H1 (cell line): Measurements from ENCODE around the gene DPRX.

Experiments
- ASH2L ChIP-seq: fragments of 200-600, 300-600 bp; sonication (generic); IDR thresholded peaks from one replicate; pipeline ENCODE4 v1.7.1; 2017; ENCODE audit warnings: low read length
- CEBPB ChIP-seq: IDR thresholded peaks from 2 replicates; pipeline ENCODE4 v1.6.1; 2012; ENCODE audit warnings: low read depth, low read length
- CTCF ChIP-seq, 3 experiments: IDR thresholded peaks; 1 replicate in 2 of 3; 2 replicates in 1 of 3; pipeline versions ENCODE4 v1.5.1 to v1.6.1; 2011; ENCODE audit warnings: low read length in 3 of 3, mild to moderate bottlenecking in 3 of 3, inconsistent platforms in 2 of 3, low read depth in 1 of 3, moderate library complexity in 1 of 3; ENCODE audit not compliant: insufficient read depth in 1 of 3; ENCODE audit errors: control extremely low read depth in 1 of 3
- EP300 ChIP-seq, 2 experiments: IDR thresholded peaks; 1 replicate in 1 of 2; 2 replicates in 1 of 2; pipeline ENCODE4 v1.6.1; 2011 to 2012; ENCODE audit warnings: low read depth in 2 of 2, low read length in 2 of 2, mild to moderate bottlenecking in 2 of 2, borderline replicate concordance in 1 of 2, inconsistent platforms in 1 of 2, moderate library complexity in 1 of 2
- EZH2 ChIP-seq: fragments of 200-600 bp; sonication (generic); IDR thresholded peaks from 2 replicates; pipeline ENCODE4 v1.7.1; 2012; ENCODE audit warnings: low read depth, mild to moderate bottlenecking, moderate library complexity, low read length, inconsistent platforms; ENCODE audit not compliant: severe bottlenecking
- GTF2F1 ChIP-seq: IDR thresholded peaks from 2 replicates; pipeline ENCODE4 v1.6.1; 2012; ENCODE audit warnings: low read depth, low read length, improper control_type of control experiment, borderline replicate concordance
- MAX ChIP-seq: IDR thresholded peaks from 2 replicates; pipeline ENCODE4 v1.6.1; 2012; ENCODE audit warnings: inconsistent platforms
- POLR2A ChIP-seq, 2 experiments: IDR thresholded peaks; 1 replicate in 1 of 2; 2 replicates in 1 of 2; pipeline ENCODE4 v1.6.1; 2011; ENCODE audit warnings: low read depth in 2 of 2, low read length in 2 of 2, mild to moderate bottlenecking in 2 of 2; ENCODE audit errors: control extremely low read depth in 1 of 2
- POLR2AphosphoS5 ChIP-seq: IDR thresholded peaks from 2 replicates; pipeline ENCODE4 v1.6.1; 2011; ENCODE audit warnings: low read depth, low read length
- RBBP5 ChIP-seq: IDR thresholded peaks from 2 replicates; pipeline ENCODE4 v1.7.1; 2012; ENCODE audit warnings: low read depth, mild to moderate bottlenecking, inconsistent platforms, low read length, moderate library complexity, borderline replicate concordance
- RNF2 ChIP-seq: fragments of 200-900, 300-1000 bp; sonication (generic); IDR thresholded peaks from 2 replicates; pipeline ENCODE4 v1.7.1; 2016; ENCODE audit warnings: borderline replicate concordance, low read depth, mild to moderate bottlenecking, antibody characterized with exemption, low read length; ENCODE audit not compliant: poor library complexity, severe bottlenecking; ENCODE audit errors: missing control alignments
- RXRA ChIP-seq: IDR thresholded peaks from 2 replicates; pipeline ENCODE4 v1.6.1; 2011; ENCODE audit warnings: low read depth, mild to moderate bottlenecking, low read length, moderate library complexity; ENCODE audit not compliant: insufficient read depth

GRCh38 chr19:53657330-53657729 is 25.5 kb downstream of the DPRX start:
- TF ChIP-seq POLR2A (IDR thresholded peaks at IDR 0.05; ENCODE audit: control extremely low read depth in 1 of 2, low read depth in 2 of 2, low read length in 2 of 2) (no peak), POLR2AphosphoS5 (no peak), GTF2F1 (no peak), MAX (no peak), CTCF (IDR thresholded peaks at IDR 0.05; ENCODE audit: control extremely low read depth in 1 of 3, insufficient read depth in 1 of 3, low read depth in 1 of 3, low read length in 3 of 3) (no peak), EZH2 (no peak), RBBP5 (no peak), RNF2 (no peak), EP300 (IDR thresholded peaks at IDR 0.05; ENCODE audit: borderline replicate concordance in 1 of 2, low read depth in 2 of 2, low read length in 2 of 2) (no peak), CEBPB (no peak), RXRA (no peak), ASH2L (no peak)
